ENCODE results near the gene TBC1D5. TPM values are rescaled to one million over a fixed set of nuclear protein-coding genes. Genes with fewer than 3 reads are reported as not detected.

Gene TBC1D5
- total RNA-seq, 1 experiment from 2014 or later, result 33.9 TPM

GRCh38 chr3:17623464-17623863 is 119.0 kb downstream of the TBC1D5 start:
- TF ChIP-seq ATF3 (IDR thresholded peaks at IDR 0.05) (no peak), SP1 (IDR thresholded peaks at IDR 0.05; ENCODE audit: low read depth) (no peak), TCF7L2 (IDR thresholded peaks at IDR 0.05; ENCODE audit: borderline replicate concordance, extremely low read depth, insufficient read depth, insufficient read length) (no peak), CTCF (IDR thresholded peaks at IDR 0.05 in 2 of 3, conservative IDR thresholded peaks at IDR 0.05 in 1 of 3; ENCODE audit: borderline replicate concordance in 1 of 3, insufficient read depth in 1 of 3, low read depth in 2 of 3, low read length in 2 of 3) (no peak), CBX3 (IDR thresholded peaks at IDR 0.05; ENCODE audit: low read depth) (no peak), POLR2AphosphoS5 (IDR thresholded peaks at IDR 0.05; ENCODE audit: low read depth, low read length) (no peak), ZBTB33 (IDR thresholded peaks at IDR 0.05; ENCODE audit: extremely low read depth, insufficient replicate concordance, low read length) (no peak), FOSL1 (IDR thresholded peaks at IDR 0.05; ENCODE audit: low read depth) (no peak), SIN3A (IDR thresholded peaks at IDR 0.05; ENCODE audit: low read depth) (no peak), JUND (IDR thresholded peaks at IDR 0.05) (no peak), ELF1 (IDR thresholded peaks at IDR 0.05; ENCODE audit: borderline replicate concordance, low read depth) (no peak), MAX (IDR thresholded peaks at IDR 0.05) (no peak), EZH2 (IDR thresholded peaks at IDR 0.05) (no peak), EGR1 (IDR thresholded peaks at IDR 0.05; ENCODE audit: low read depth) (no peak), ZNF274 (IDR thresholded peaks at IDR 0.05; ENCODE audit: low read depth, low read length) (no peak), POLR2A (IDR thresholded peaks at IDR 0.05; ENCODE audit: borderline replicate concordance, extremely low read depth, insufficient read depth, insufficient read length) (no peak), EZH2phosphoT487 (IDR thresholded peaks at IDR 0.05; ENCODE audit: borderline replicate concordance) (no peak), CEBPB (IDR thresholded peaks at IDR 0.05; ENCODE audit: low read depth) (no peak)
- no peaks in the 10 kb centered on the region for H3K27me3 ChIP-seq (ENCODE audit: insufficient read depth, low read length)

More at GRCh38 chr3:17623464-17623863, 119.0 kb downstream of the TBC1D5 start:
- intact Hi-C loops (cut with micrococcal nuclease), result no loop called here
- H3K4me3 ChIP-seq (replicated peaks in 1 of 2; ENCODE audit: low read depth in 1 of 2, low read length in 2 of 2), result no peak overlapping the region
- H4K20me1 ChIP-seq (ENCODE audit: insufficient read depth), result 0 out of 2 replicates have a peak, but pooled peaks cover 4% of the 10 kb centered on the region
- ChIA-PET CTCF (no interaction called here), POLR2A (no interaction called here), RAD21 (ENCODE audit: low non-redundant PET in 1 of 2, low total read pairs in 2 of 2, uncharacterized antibody in 2 of 2, unreplicated experiment in 2 of 2) (no interaction called here)
- H3K9me3 ChIP-seq (ENCODE audit: control insufficient read depth in 1 of 2, insufficient read depth in 1 of 2, low read depth in 1 of 2, low read length in 2 of 2), result no peaks in the 10 kb centered on the region
- peaks cover 8% of the 10 kb centered on the region for H3K79me2 ChIP-seq (ENCODE audit: insufficient read depth, low read length)
- no peak overlapping the region for H3K9ac ChIP-seq (ENCODE audit: low read length)
- H3K27ac ChIP-seq (ENCODE audit: low read depth, low read length), result no peak overlapping the region
- H3K9me2 ChIP-seq (ENCODE audit: insufficient read depth), result no peaks in the 10 kb centered on the region
- no peak overlapping the region for H2AFZ ChIP-seq (ENCODE audit: low read depth, low read length, poor library complexity, severe bottlenecking)
- no peak for DNase-seq (ENCODE audit: low read depth, low spot score)
- no peaks in the 10 kb centered on the region for H3K36me3 ChIP-seq (ENCODE audit: control insufficient read depth in 1 of 2, insufficient read depth in 2 of 2, low read length in 2 of 2)
- no peak overlapping the region for H3K4me2 ChIP-seq (ENCODE audit: low read length)
- ATAC-seq, result no peak
- H3K4me1 ChIP-seq (ENCODE audit: control insufficient read depth in 1 of 2, insufficient read depth in 2 of 2, low read length in 2 of 2), result no peaks in the 10 kb centered on the region
- BruUV-seq (replicated peaks), result no TSS peak

All from HCT116 (cell line).